D721Med (cell line): ENCODE data around the gene TLDC2.
"Not testable (repeated sequence)": the region's sequence is repeated elsewhere in the genome, so short reads cannot be mapped to it uniquely, and the experiment has no call there.

Experiments
- DNase-seq: peaks from one replicate; pipeline ENCODE4 v3.0.0; 2011; ENCODE audit warnings: low spot score; ENCODE audit not compliant: insufficient read length
- FAIRE-seq: peaks from 2 replicates; lab custom pipeline; 2011; peaks lifted over from hg19 to GRCh38; lab: Jason Lieb, UNC
- TF ChIP-seq, protein P1 (sequence below): IDR thresholded peaks from 2 replicates; pipeline ENCODE4 v1.5.1; 2012; ENCODE audit warnings: mild to moderate bottlenecking, control low read depth; ENCODE audit not compliant: insufficient read depth; ENCODE audit errors: missing control alignments

TLDC2 gene

GRCh38 chr20:36873498-36874189 lies 2.3 kb upstream of the TLDC2 start:
- TF ChIP-seq, protein P1, sequence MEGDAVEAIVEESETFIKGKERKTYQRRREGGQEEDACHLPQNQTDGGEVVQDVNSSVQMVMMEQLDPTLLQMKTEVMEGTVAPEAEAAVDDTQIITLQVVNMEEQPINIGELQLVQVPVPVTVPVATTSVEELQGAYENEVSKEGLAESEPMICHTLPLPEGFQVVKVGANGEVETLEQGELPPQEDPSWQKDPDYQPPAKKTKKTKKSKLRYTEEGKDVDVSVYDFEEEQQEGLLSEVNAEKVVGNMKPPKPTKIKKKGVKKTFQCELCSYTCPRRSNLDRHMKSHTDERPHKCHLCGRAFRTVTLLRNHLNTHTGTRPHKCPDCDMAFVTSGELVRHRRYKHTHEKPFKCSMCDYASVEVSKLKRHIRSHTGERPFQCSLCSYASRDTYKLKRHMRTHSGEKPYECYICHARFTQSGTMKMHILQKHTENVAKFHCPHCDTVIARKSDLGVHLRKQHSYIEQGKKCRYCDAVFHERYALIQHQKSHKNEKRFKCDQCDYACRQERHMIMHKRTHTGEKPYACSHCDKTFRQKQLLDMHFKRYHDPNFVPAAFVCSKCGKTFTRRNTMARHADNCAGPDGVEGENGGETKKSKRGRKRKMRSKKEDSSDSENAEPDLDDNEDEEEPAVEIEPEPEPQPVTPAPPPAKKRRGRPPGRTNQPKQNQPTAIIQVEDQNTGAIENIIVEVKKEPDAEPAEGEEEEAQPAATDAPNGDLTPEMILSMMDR, result no peak
- no peak for DNase-seq
- FAIRE-seq, result no peak

DNA sequence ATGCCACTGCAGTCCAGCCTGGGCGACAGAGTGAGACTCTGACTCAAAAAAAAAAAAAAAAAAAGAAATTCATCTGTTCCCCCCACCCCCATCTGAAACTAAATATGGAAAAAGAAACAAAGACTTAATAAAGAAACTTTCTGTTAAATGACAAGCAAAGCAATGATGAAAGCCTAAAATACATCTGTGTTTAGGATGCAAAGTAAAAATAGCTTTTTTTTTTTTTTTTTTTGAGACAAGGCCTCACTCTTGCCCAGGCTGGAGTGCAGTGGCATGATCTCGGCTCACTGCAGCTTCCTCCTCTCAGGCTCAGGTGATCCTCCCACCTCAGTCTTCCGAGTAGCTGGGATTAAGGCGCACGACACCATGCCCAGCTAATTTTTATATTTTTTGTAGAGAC lies 845 bp upstream of the TLDC2 start:
- not testable (repeated sequence) for FAIRE-seq, DNase-seq

- TF ChIP-seq, protein P1, result no peak
- DNase-seq, result no peak
- no peak for FAIRE-seq
Measured at GRCh38 chr20:36876473-36876833, 515 bp downstream of the TLDC2 start.

DNA sequence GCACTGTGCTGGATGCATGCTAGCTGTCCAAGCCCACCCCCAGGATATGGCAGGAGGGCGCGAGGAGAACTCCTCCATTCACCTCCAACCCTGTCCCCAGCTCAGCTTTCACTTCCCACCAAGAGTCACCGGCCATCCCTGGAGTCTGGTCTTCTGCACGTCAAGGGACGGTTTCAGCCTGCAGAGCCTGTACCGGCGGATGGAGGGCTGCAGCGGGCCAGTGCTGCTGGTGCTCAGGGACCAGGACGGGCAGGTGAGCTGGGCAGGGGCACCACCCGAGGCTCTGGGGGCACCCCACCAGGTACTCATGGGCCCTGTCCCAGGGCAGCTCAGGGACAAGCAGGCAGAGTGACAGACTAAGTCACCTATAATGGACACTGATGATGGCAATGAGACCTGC lies 3.0 kb downstream of the TLDC2 start:
- FAIRE-seq (no peak), DNase-seq (no peak)
- TF ChIP-seq, protein P1, result no peak

DNA sequence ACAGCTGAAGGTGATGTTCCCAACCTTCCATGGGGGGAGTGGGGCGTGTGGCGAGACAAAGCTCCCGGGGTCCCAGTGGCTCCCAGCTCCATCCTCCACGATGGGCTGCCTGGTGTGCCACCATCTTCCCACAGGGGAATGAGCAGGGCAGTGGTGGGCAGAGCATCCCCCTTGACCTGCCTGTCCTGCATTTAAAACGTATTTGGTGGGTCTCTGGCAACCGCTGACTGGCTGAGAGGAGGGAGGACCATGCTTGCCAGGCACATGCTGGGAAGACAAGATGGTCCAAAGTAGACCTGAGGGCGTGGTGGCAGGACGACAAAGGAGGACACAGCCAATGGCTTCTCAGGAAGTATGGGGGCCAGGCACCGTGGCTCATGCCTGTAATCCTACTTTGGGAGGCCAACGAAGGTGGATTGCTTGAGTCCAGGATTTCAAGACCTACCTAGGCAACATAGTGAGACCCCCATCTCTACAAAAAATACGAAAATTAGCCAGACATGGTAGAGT lies 4.9 kb downstream of the TLDC2 start:
- FAIRE-seq (no peak), DNase-seq (no peak)
- TF ChIP-seq, protein P1, result no peak

- DNase-seq (no peak), FAIRE-seq (no peak)
- TF ChIP-seq, protein P1, result no peak
Measured at GRCh38 chr20:36881331-36881730, 5.4 kb downstream of the TLDC2 start.

DNA sequence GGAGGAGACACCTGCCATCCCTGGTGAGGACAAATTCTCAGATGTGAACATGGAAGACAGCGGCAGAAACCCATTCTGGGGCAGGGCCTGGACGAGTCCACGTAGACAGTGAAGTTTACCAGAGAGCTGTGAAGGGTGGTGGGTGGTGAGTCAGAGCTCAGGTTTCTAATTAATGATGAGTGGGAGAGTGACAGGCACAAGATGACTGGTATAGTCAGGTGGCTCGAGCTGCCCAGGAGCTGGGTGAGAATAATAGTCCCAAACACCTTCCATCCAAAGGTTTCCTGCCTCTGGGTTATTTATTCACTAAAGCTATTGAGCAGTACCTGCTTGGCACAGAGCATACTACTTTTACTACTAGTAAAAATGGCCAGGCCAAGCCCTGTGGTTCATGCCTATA lies 6.0 kb downstream of the TLDC2 start:
- TF ChIP-seq, protein P1, result no peak

GRCh38 chr20:36883977-36884535 lies 8.1 kb downstream of the TLDC2 start:
- DNase-seq (no peak), FAIRE-seq (no peak)
- TF ChIP-seq, protein P1, result no peak

More for the DNA sequence above, 6.0 kb downstream of the TLDC2 start:
- no peak for DNase-seq
- FAIRE-seq, result no peak
